KOPT-K1 (cell line): ENCODE measurements around the gene RTN4RL1.

ENCODE experiments used
- H3K27ac ChIP-seq: fragments of 200-600 bp; sonication (generic); 2 replicates; pipeline ENCODE4 v1.5.1; 2016; ENCODE audit warnings: antibody characterized with exemption, mild to moderate bottlenecking, low read depth, low read length; ENCODE audit not compliant: poor library complexity, severe bottlenecking
- H3K36me3 ChIP-seq: fragments of 200-600 bp; sonication (generic); 2 replicates; pipeline ENCODE4 v1.5.1; 2017; ENCODE audit warnings: antibody characterized with exemption, mild to moderate bottlenecking, low read length, moderate library complexity; ENCODE audit not compliant: insufficient read depth
- H3K9me3 ChIP-seq: fragments of 200-600 bp; sonication (generic); 2 replicates; pipeline ENCODE4 v1.5.1; 2017; ENCODE audit warnings: antibody characterized with exemption, low read length, mild to moderate bottlenecking; ENCODE audit not compliant: insufficient read depth, poor library complexity, severe bottlenecking

RTN4RL1 gene

DNA sequence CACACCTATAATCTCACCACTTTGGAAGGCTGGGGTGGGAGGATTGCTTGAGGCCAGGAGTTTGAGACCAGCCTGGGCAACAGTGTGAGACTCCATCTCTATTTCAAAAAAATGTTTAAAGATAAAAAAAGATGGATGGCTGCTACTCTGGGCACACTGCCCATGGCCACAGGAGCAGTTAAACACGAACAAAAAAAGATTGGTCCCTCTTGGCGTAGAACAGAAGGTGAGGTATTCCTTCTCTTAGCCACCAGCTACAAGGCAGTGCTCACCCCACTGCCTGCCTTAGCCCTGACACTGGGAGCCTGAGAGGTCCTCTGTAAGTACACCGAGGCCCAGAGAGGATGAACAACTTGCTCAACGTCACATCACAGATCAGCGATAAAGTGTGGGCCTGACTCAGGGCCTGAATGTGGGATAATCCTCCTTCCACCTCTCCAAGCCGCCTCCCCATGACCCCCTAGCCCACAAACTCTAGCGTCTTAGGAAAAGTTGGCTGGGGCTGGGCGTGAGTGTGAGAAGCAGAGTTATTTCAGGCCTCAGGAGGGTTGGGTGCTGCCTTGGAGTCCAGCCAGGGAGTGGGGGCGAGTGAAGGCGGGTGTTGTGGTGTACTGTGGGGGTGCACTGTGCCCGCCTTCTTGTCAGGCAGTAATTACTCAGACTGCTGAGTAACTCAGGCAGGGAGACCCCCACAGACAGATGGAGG is 2.5 kb upstream of the RTN4RL1 start:
- no peaks in the 10 kb centered on the region for H3K9me3 ChIP-seq
- no peaks in the 10 kb centered on the region for H3K36me3 ChIP-seq
- H3K27ac ChIP-seq, result no peak overlapping the region

DNA sequence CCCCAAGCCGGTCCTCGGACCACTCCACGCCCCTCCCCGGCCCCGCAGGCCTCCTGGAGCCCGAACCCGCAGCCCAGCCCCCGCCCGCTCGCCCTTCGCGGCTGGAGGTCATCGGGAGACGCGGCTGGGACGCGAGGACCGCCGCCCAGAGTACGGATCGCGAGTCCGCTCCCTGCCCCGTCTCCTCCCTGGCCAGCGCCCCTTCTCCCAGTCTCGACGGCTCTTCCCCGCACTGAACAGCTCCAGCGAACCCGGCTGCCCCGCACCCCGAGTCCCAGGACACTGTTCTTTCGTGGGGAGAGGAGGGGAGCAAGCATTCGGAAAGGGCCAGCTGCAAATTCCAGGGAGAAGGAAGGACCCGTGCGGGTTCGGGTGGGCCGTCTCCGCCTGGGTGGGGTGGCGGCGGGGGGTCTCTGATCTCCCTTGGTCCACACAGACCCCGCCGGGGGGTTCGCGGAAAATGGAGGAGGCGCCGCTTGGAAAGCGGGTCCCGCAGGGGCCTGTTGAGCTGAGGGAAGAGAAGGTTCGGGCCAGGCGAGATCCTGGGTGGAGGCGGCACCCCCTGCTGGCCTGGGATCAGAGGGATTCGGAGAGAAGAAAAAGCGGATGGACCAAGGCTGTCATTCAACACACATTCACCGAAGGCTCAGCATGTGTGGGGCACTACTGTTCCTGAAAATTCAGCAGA is 632 bp upstream of the RTN4RL1 start:
- no peaks in the 10 kb centered on the region for H3K36me3 ChIP-seq
- H3K9me3 ChIP-seq, result no peaks in the 10 kb centered on the region
- no peak overlapping the region for H3K27ac ChIP-seq

GRCh38 chr17:2024572-2025219 is 438 bp downstream of the RTN4RL1 start:
- Histone ChIP-seq H3K36me3 (no peaks in the 10 kb centered on the region), H3K27ac (no peak overlapping the region), H3K9me3 (no peaks in the 10 kb centered on the region)

GRCh38 chr17:2023692-2024571 is 1.2 kb downstream of the RTN4RL1 start:
- H3K27ac ChIP-seq, result no peak overlapping the region
- no peaks in the 10 kb centered on the region for H3K36me3 ChIP-seq
- H3K9me3 ChIP-seq, result no peaks in the 10 kb centered on the region

DNA sequence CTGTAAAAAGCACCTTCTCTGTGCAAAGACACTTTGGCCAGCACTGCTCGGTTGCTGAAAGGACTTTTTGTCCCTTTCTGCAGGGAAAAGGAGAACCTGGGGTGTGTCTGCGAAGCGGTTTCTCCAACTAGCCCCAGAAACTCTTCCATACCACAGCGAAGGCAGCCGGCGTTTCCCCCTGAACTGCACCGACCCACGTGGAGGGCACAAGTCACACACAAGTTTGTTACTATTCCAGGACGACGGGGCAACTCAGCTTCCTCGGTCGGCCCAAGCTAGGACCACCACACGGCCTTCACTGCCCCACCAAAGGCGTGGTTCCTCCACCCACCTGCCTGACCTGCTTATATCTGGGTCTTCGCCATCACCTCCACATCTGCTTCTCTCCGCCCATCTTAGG is 1.9 kb downstream of the RTN4RL1 start:
- Histone ChIP-seq H3K27ac (peak overlapping the region; percentile 37), H3K9me3 (no peaks in the 10 kb centered on the region), H3K36me3 (no peaks in the 10 kb centered on the region)

DNA sequence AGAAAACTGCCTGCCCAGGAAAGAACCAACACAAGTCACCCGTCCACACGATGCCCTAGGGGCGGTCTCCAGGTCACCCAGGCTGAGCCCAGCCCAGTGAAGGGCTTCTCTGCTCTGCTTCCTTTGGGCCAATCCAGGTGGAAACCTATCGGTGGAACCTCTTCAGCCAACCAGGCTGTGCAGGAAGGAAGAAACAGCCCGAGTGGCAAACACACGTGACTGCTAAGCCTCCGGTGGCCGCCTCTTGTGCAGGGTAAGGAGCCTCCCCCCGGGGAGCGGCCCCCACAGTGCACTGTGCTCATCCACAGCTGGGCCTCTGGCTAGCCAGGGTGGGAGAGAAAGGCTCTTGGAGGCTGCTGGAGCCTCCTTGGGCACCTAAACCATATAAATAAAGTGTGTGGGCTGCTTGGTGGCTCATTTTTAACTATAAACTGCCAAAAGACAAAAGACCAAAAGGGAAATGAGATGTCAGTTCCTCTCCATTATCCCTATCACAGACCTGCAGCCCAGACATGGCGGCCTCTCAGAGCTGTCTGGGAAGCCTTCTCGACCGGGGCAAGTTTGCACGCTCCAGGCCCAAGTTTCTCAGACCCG is 2.4 kb downstream of the RTN4RL1 start:
- H3K36me3 ChIP-seq, result no peaks in the 10 kb centered on the region
- H3K9me3 ChIP-seq, result no peaks in the 10 kb centered on the region
- peak overlapping the region; percentile 37 for H3K27ac ChIP-seq

DNA sequence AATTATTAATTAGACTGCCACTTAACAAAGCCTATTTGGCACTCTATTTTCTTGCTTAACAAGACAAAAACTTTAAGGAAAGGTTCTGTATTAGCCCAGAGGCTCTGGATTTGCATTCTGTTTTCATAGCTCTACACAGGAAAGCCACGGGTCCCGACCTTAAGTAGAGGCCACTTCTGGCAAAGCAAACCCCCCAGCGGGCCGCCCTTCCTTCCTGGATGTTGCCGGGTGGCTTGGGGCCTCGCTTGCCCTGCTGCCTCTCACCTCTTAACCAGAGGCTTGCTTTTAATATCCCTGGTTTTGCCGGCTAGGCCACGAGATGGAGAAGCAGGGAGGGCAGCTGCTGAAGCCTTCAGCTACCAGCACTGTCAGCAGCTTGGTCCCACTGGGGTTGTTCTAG is 4.4 kb downstream of the RTN4RL1 start:
- H3K27ac ChIP-seq, result peak overlapping the region; percentile 17
- no peaks in the 10 kb centered on the region for H3K36me3 ChIP-seq
- no peaks in the 10 kb centered on the region for H3K9me3 ChIP-seq

DNA sequence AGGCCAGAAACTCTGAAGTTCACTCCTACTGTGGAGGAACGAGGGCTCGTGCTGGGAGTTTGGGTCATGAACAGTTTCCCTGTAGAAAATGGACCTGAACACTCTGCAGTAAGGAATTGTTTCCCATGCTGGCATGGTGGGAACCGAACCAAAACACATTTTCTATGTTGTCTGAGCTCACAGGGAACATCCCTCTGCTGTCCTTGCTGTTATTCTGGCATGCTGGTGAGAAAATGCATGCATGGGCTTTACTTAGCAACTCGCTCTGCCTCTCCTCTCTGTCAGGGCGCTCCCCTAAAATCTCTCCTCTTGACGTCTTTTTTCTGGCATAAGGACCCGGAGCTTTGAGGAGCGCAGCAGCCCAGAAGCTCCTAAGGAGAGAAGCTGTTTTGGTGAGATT is 5.4 kb downstream of the RTN4RL1 start:
- no peak overlapping the region for H3K27ac ChIP-seq
- no peaks in the 10 kb centered on the region for H3K9me3 ChIP-seq
- H3K36me3 ChIP-seq, result no peaks in the 10 kb centered on the region

GRCh38 chr17:2018716-2019510 is 6.2 kb downstream of the RTN4RL1 start:
- Histone ChIP-seq H3K27ac (no peak overlapping the region), H3K9me3 (no peaks in the 10 kb centered on the region), H3K36me3 (no peaks in the 10 kb centered on the region)

GRCh38 chr17:2017274-2017941 is 7.7 kb downstream of the RTN4RL1 start:
- Histone ChIP-seq H3K36me3 (no peaks in the 10 kb centered on the region), H3K27ac (no peak overlapping the region)

DNA sequence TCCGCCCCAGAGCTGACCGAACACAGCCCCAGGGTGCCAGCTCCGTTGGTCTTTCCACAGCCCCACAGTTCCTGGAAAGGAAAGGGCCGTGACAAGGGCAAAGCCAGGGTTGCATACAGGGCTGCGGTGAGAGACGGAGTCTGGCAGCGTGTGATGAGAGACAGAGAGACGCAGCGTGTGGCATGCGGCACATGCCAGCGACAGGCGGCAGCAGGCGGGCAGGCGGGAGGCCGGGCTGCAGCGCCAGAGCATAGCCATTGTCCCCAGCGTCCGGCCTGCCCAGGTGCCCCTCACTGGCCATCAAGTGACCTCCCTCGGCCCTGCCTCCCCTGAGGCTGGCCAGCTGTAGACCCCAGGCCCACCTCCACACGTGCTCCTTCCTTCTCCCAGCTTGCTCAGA is 8.6 kb downstream of the RTN4RL1 start:
- Histone ChIP-seq H3K27ac (no peak overlapping the region), H3K9me3 (no peaks in the 10 kb centered on the region), H3K36me3 (no peaks in the 10 kb centered on the region)

More at GRCh38 chr17:2017274-2017941, 7.7 kb downstream of the RTN4RL1 start:
- H3K9me3 ChIP-seq, result no peaks in the 10 kb centered on the region

DNA sequence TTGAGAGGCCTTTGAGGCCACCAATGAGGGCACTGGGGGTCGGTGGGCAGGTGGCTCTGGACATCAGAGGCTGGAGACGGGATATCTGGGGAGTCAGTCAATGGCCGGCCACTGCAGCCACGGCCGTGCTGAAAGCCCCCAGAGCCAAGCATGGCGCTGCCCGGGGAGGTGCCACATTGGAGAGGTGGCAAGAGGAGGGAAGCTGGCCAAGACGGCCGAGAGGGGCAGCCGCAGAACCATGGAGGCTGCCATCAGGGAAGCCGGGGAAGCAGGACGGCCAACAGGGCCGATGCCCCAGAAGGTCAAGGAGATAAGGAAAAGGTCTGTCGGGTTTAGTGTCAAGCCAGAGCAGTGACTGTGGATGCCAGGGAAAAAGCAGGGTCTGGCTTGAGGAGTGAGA is 9.8 kb downstream of the RTN4RL1 start:
- Histone ChIP-seq H3K9me3 (no peaks in the 10 kb centered on the region), H3K27ac (no peak overlapping the region), H3K36me3 (no peaks in the 10 kb centered on the region)

DNA sequence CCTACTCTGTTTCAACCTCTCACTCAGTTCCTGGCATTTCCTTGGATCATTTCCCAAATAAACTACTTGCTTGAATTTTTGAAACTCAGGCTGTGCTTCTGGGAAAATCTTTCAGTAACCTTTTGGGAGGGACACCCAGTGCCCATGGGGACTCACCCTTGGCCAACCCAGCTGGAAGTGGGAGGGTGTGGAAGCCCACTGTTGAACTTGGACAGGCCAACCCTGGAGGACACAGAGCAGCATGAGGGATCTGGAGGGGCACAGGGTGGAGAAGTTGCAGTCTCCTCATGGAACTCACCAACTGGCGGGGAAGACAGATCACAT is 11.2 kb downstream of the RTN4RL1 start:
- Histone ChIP-seq H3K9me3 (no peaks in the 10 kb centered on the region), H3K27ac (no peak overlapping the region), H3K36me3 (no peaks in the 10 kb centered on the region)
